NB4 (cell line): ENCODE measurements around the gene ACO1.

Experiments used
- DNase-seq: peaks from one replicate; pipeline ENCODE4 v3.0.0; 2010; ENCODE audit warnings: low read depth
- H3K4me3 ChIP-seq: one replicate; pipeline ENCODE4 v1.5.1; 2011; ENCODE audit warnings: mild to moderate bottlenecking, low read depth, low read length, moderate library complexity
- CTCF ChIP-seq: IDR thresholded peaks from one replicate; pipeline ENCODE4 v1.5.1; 2012; ENCODE audit warnings: low read depth, low read length
- MYC ChIP-seq: IDR thresholded peaks from 2 replicates; pipeline ENCODE4 v1.6.1; 2011; ENCODE audit warnings: low read depth, low read length
- POLR2A ChIP-seq: IDR thresholded peaks from 2 replicates; pipeline ENCODE4 v1.6.1; 2011; ENCODE audit warnings: mild to moderate bottlenecking; ENCODE audit not compliant: insufficient read length; ENCODE audit errors: extremely low read depth
- TF ChIP-seq, protein P1 (sequence below): IDR thresholded peaks from 2 replicates; pipeline ENCODE4 v1.6.1; 2011; ENCODE audit warnings: low read depth, low read length

ACO1 gene

DNA sequence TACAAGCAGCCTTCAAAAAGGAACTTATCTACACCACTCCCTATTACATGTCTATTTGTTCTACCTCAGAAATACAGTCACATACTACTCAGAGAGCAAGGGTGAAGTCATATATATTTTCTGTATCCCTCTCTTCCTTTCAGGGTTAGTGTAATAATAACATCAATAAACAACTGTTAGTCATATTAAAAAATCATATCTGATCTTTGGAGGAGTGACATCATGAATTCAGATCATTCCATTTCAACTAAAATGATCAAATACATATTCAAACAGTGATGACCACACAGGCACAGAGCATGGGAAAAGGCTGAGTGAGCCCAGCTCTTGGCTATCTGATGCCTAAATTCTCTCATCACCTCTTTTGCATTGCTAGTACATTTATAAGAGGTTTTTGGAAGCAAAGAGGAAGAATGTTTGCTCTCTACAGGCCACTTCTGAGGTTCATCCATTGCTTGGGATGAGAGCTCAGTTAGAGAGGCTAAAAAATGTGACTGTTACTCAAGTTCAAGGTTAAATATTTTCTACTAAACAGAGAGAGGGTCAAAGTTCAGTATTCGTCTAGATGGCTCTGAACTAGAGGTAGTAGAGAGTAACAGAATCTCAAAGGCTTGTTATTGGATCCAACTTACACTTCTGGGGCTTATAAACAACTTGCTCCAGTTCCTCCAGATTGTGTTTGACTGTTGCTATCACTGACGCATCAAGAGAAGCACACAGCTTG is 102.6 kb downstream of the ACO1 start:
- DNase-seq: no peak
- TF ChIP-seq POLR2A (no peak), MYC (no peak), CTCF (no peak)
- TF ChIP-seq, protein P1, sequence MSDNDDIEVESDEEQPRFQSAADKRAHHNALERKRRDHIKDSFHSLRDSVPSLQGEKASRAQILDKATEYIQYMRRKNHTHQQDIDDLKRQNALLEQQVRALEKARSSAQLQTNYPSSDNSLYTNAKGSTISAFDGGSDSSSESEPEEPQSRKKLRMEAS: no peak
- H3K4me3 ChIP-seq: no peak overlapping the region

DNA sequence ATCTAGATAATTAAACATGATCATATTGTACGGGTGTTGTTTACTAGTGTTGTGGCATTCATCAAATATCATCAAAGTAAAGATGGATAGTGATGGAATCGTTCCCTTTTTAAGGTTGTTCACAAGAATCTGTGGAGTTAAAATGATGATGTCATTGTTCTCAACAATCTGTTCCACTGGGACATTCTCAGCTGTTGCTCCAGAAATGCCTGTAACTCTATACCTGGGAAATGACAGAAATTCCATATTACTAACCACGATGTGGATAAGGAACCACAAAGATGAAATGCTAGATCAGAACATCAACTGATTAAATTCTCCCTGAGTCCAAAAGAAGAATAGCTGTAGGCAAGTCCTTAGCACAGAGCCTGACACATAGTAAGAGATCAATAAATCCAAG is 103.5 kb downstream of the ACO1 start:
- TF ChIP-seq, protein P1: no peak
- TF ChIP-seq MYC (no peak), POLR2A (no peak), CTCF (no peak)
- H3K4me3 ChIP-seq: no peak overlapping the region
- no peak for DNase-seq

DNA sequence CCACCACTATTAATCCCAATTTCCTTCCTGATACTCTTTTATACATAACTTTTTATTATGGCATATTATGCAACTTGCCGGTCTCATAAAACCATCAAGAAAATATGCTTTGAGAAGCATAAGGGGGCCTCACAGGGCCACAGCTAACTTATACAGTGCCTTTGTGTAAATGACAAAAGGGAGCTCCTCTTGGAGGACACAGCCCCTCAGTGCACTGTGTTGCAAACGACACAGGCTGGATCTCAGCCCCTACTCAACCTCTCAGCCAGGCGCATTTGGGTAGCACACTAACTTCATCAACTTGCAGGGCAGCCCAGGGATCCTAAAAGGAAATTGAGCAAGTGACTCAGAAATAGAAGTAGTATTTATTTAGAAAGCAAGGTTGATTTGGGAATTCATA is 106.2 kb downstream of the ACO1 start:
- TF ChIP-seq POLR2A (no peak), CTCF (no peak), MYC (no peak)
- TF ChIP-seq, protein P1: no peak
- DNase-seq: peak; percentile 27

GRCh38 chr9:32497921-32498320 is 113.5 kb downstream of the ACO1 start:
- peak; percentile 38 for DNase-seq
- H3K4me3 ChIP-seq: no peak overlapping the region
- TF ChIP-seq CTCF (no peak), POLR2A (no peak), MYC (no peak)
- TF ChIP-seq, protein P1: no peak

More for the DNA sequence above, 106.2 kb downstream of the ACO1 start:
- no peak overlapping the region for H3K4me3 ChIP-seq

DNA sequence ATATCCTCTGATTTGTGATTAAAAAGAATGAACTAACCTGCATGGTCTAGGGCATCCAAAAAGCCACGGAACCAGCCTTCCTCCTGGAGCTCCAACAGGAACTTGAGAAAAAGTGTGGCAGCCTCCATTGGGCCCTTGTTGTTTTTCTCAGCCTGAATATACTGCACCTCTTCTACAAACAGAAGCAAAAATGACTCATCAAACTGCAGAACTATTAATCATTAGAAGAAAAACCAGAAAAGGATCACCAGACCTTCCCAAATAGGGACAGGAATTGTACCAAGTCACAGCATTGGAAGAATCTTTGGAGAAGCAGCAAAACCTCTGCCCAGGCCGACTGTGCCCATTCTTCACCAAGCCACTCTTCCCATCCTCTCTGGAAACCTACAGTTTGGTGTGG is 116.3 kb downstream of the ACO1 start:
- no peak for DNase-seq
- TF ChIP-seq, protein P1: no peak
- TF ChIP-seq MYC: no peak
- no peak for TF ChIP-seq CTCF
- TF ChIP-seq POLR2A: no peak
- H3K4me3 ChIP-seq: no peak overlapping the region
